GM23338 (cell line): ENCODE measurements around the gene DAAM1.

Experiments used
- CREB1 ChIP-seq: fragments of 250-450 bp; sonication (Bioruptor Pico); IDR thresholded peaks from 2 replicates; pipeline ENCODE4 v1.5.0; 2020; ENCODE audit warnings: low read depth, mild to moderate bottlenecking, moderate library complexity
- CTCF ChIP-seq, 2 experiments: fragments of 200-600 bp in 1 of 2; sonication (generic) in 1 of 2; conservative IDR thresholded peaks; 2 replicates each; pipeline versions ENCODE4 v1.5.1 to v1.6.1; 2016 to 2017; ENCODE audit warnings: antibody characterized with exemption in 2 of 2, low read depth in 2 of 2, mild to moderate bottlenecking in 2 of 2, moderate library complexity in 1 of 2
- ETS1 ChIP-seq: IDR thresholded peaks from 2 replicates; pipeline ENCODE4 v1.6.1; 2016; ENCODE audit warnings: antibody characterized with exemption
- EZH2 ChIP-seq: fragments of 200-600 bp; sonication (generic); IDR thresholded peaks from one replicate; pipeline ENCODE4 v1.8.0; 2017; ENCODE audit warnings: antibody characterized with exemption, mild to moderate bottlenecking, low read depth; ENCODE audit not compliant: unreplicated experiment
- EZH2phosphoT487 ChIP-seq: fragments of 200-600 bp; sonication (generic); IDR thresholded peaks from one replicate; pipeline ENCODE4 v1.8.1; 2018; ENCODE audit warnings: antibody characterized with exemption; ENCODE audit not compliant: unreplicated experiment
- JUNB ChIP-seq: IDR thresholded peaks from one replicate; pipeline ENCODE4 v1.6.1; 2016; ENCODE audit warnings: antibody characterized with exemption; ENCODE audit not compliant: unreplicated experiment
- NANOG ChIP-seq: IDR thresholded peaks from 2 replicates; pipeline ENCODE4 v1.6.1; 2016; ENCODE audit warnings: antibody characterized with exemption, borderline replicate concordance
- POLR2AphosphoS5 ChIP-seq: IDR thresholded peaks from 2 replicates; pipeline ENCODE4 v1.6.1; 2016; ENCODE audit warnings: antibody characterized with exemption, low read depth
- REST ChIP-seq: IDR thresholded peaks from one replicate; pipeline ENCODE4 v1.6.1; 2018; ENCODE audit warnings: antibody characterized with exemption; ENCODE audit not compliant: unreplicated experiment
- STAT1 ChIP-seq: IDR thresholded peaks from one replicate; pipeline ENCODE4 v1.6.1; 2016; ENCODE audit warnings: antibody characterized with exemption; ENCODE audit not compliant: unreplicated experiment
- ZNF114 ChIP-seq: fragments of 250-450 bp; sonication (Bioruptor Pico); IDR thresholded peaks from 2 replicates; pipeline ENCODE4 v1.5.0; 2020; ENCODE audit warnings: mild to moderate bottlenecking, moderate library complexity
- ZNF331 ChIP-seq: fragments of 250-450 bp; sonication (Bioruptor Pico); IDR thresholded peaks from 2 replicates; pipeline ENCODE4 v1.5.0; 2020; ENCODE audit warnings: low read depth, mild to moderate bottlenecking, moderate library complexity

GRCh38 chr14:59246566-59246965 lies 58.1 kb downstream of the DAAM1 start:
- TF ChIP-seq CTCF (conservative IDR thresholded peaks at IDR 0.05; ENCODE audit: low read depth in 2 of 2) (no peak), STAT1 (no peak), CREB1 (CRISPR knock-in tag) (no peak), EZH2 (no peak), REST (no peak), ETS1 (no peak), POLR2AphosphoS5 (no peak), EZH2phosphoT487 (no peak), ZNF114 (CRISPR knock-in tag) (no peak), NANOG (no peak), ZNF331 (CRISPR knock-in tag) (no peak), JUNB (no peak)
